ENCODE data around the gene OXSR1.
"Not testable (repeated sequence)": the region's sequence is repeated elsewhere in the genome, so short reads cannot be mapped to it uniquely, and the experiment has no call there.

The OXSR1 gene

GRCh38 chr3:38128303-38128655 is 37.1 kb upstream of the OXSR1 start:
- no peak for FAIRE-seq

DNA sequence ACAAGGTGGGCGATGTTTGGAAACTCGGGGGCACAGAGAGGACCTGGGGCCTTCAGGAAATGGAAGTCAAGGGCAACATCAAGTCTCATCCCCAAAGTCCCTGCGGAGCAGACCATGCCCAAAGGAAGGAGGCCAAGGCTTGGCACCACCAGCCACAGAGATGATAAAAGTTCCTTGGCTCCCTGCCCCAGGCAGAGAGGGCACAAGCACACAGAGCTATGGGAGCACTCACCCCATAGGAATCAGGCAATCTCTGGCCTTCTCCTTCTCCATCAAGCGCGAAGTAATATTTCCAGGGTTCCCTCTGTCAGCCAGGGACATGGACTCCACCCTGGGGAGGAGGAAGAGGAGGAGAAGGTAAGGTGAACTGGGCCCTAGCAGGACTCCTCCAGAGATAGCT is 36.3 kb upstream of the OXSR1 start:
- no peak for FAIRE-seq

GRCh38 chr3:38130631-38131065 is 34.7 kb upstream of the OXSR1 start:
- no peak for FAIRE-seq

GRCh38 chr3:38131621-38132369 is 33.5 kb upstream of the OXSR1 start:
- no peak for FAIRE-seq

DNA sequence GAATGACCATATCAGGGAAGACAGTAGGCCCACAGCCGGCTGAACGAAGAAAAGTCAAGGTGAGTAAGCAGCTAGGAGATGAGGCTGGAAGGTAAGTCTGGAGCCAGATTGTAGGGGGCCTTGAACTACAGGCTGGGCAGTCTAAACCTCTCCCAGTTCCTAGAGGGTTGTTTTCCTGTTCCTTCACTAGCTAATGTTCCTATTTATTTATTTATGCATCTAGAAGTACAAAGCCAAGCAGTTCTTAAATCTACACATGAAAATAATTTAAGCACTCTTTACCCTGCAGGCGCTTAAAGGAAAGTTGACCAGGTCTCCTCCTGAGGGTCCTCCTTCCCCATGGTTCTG is 32.2 kb upstream of the OXSR1 start:
- FAIRE-seq = no peak

- no peak for FAIRE-seq
These were observed 31.6 kb upstream of the OXSR1 start for GRCh38 chr3:38133557-38134405.

GRCh38 chr3:38134517-38135143 is 30.7 kb upstream of the OXSR1 start:
- not testable (repeated sequence) for FAIRE-seq

GRCh38 chr3:38135621-38136277 is 29.6 kb upstream of the OXSR1 start:
- not testable (repeated sequence) for FAIRE-seq

DNA sequence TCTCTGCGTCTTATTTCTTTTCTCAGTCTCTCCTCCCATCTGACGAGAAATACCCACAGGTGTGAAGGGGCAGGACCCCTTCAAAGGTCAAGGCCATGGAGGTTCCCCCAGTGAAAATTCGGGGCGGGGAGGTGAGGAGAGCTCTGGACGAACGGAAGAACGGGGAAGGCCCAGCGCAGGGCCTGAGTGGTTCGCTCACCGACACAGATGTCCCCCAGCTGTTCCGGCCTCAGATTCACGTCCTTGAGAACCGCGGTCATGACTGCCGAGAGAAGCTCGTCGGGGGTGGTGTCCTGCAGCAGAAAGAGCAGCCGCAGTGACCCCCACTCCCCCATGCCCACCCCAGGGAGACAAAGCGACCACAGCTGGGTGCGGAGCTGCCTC is 29.0 kb upstream of the OXSR1 start:
- no peak for FAIRE-seq

DNA sequence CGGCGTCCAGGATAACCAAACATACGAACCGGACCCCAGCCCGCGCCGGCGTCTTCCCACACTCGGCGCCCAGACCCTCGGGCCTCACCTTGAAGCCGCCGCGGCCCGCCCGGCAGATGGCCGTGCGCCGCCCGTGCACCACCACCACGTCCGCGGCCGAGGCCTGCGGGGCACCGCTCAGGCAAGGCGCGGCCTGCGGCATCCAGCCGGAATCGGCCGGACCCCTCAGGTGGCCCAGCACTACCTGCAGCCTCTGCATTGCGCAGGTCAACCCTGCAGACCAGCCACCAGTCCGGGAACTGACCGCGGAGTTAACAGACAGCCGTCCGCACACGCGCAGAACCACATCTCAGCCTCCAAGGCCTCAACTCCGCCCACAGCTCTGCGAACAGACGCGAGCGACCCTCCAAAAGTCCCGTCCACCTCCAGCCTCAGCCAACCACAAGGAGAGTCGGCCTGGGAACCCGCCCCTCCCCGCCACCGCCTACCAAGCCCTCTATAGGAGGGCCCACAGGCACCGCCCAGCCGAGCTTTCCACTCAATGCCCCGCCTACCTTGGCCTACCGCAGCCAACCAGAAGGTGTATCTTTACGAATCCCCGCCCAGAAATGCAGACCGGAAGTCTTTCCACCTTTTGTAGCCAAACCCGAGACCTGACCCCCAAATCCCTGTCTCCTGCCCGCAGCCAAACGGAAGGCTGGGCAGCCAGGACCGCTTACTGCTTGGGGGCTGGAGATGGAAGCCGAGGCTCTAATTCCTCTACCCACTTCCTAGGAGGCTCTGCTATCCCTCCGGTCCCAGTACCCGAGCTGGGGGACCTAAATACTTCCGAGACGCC is 28.3 kb upstream of the OXSR1 start, which contains the start of gene ACAA1:
ACAA1 (minus strand) TSS at position 351 of the 838 bp plus-strand sequence; CDS start at position 259, 92 bp downstream.
- no peak for FAIRE-seq

GRCh38 chr3:38137615-38138348 is 27.6 kb upstream of the OXSR1 start:
- no peak for FAIRE-seq

GRCh38 chr3:38138349-38139190 is 26.8 kb upstream of the OXSR1 start, which contains the start of gene MYD88:
MYD88 (plus strand) TSS chr3:38138661; CDS start chr3:38138701, 40 bp downstream.
- FAIRE-seq = no peak

- no peak for FAIRE-seq
These were observed 26.1 kb upstream of the OXSR1 start for GRCh38 chr3:38139191-38139590.

GRCh38 chr3:38139652-38140051 is 25.7 kb upstream of the OXSR1 start:
- FAIRE-seq = no peak

DNA sequence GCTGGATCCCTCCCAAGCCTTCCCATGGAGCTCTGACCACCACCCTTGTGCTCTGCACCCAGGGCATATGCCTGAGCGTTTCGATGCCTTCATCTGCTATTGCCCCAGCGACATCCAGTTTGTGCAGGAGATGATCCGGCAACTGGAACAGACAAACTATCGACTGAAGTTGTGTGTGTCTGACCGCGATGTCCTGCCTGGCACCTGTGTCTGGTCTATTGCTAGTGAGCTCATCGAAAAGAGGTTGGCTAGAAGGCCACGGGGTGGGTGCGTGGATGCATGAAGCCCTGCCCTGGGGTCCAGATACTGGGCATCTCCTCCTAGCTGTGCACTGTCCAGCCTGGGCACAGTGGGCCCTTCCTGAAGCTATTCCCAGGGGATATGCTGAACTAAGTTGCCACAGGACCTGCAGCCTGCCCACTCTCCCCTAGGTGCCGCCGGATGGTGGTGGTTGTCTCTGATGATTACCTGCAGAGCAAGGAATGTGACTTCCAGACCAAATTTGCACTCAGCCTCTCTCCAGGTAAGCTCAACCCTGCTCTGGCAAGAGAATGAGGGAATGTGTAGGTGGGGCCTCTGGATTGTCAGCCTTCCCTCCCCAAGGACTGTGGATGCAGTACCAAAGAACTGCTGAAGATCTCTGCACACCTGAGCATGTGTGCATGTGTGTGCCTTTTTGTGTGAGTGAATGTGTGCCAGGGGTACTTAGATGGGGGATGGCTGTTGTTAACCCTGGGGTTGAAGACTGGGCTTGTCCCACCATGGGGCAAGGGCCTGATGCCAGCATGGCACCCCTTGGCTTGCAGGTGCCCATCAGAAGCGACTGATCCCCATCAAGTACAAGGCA is 24.8 kb upstream of the OXSR1 start:
- FAIRE-seq = no peak

GRCh38 chr3:38141173-38141951 is 24.0 kb upstream of the OXSR1 start:
- no peak for FAIRE-seq

DNA sequence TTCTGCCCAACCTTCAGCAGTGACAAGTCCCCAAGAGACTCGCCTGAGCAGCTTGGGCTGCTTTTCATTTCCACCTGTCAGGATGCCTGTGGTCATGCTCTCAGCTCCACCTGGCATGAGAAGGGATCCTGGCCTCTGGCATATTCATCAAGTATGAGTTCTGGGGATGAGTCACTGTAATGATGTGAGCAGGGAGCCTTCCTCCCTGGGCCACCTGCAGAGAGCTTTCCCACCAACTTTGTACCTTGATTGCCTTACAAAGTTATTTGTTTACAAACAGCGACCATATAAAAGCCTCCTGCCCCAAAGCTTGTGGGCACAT is 23.4 kb upstream of the OXSR1 start:
- FAIRE-seq = no peak

DNA sequence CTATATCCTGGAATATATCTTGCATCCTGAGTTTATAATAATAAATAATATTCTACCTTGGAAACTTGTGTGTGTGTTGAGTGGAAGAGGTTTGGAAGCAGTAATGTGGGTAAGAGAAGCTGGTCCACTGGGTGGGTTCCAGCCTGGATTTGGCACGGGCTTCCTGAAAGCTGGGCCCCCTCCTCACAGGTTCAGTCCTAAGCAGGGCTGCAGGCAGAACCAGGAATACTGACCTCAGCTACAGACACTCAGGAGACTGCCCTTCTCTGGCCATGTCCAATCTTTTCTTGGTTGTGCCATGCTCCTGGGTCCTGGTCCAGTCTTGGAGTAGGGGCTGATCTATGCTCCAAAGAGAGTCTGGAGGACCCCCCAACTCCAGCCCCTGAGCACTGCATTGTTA is 22.4 kb upstream of the OXSR1 start:
- FAIRE-seq = no peak

DNA sequence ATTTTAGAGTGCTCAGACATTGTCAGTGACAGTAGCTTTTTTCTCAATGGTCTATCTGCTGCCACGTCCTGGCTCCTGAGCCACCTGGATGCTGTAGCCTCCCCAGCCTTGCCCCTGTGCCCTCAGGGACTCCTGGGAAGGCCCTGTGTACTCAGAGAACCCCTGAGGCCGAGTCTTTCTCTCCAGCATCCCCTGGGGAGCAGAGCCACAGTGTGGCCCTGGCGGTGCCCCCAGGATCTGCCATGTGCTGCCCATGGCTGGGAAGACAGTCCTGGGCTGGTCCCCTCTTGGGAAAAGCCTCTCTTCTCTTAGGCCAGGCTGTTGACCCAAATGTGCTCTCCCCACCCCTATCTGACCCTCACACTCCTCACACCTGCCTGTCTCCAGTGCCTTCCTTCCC is 21.8 kb upstream of the OXSR1 start:
- FAIRE-seq = no peak
